Epithelial cell of proximal tubule (primary cell): ENCODE measurements around the gene ZNF740. TPM values are rescaled to one million over a fixed set of nuclear protein-coding genes. Genes with fewer than 3 reads are reported as not detected.
"Not testable (repeated sequence)": the region's sequence is repeated elsewhere in the genome, so short reads cannot be mapped to it uniquely, and the experiment has no call there.

Experiments
- DNase-seq: peaks from one replicate; pipeline ENCODE4 v3.0.0-alpha.2; 2011; ENCODE audit warnings: low read depth
- H3K4me3 ChIP-seq: 2 replicates; pipeline ENCODE4 v1.5.1; 2011; ENCODE audit warnings: low read depth, mild to moderate bottlenecking, low read length
- CTCF ChIP-seq: conservative IDR thresholded peaks from 2 replicates; pipeline ENCODE4 v1.5.1; 2012; ENCODE audit warnings: low read depth, mild to moderate bottlenecking, low read length
- total RNA-seq: library from RNA; depleted of rRNA; stranded (reverse); fragments of >200 nt; gene quantifications from 2 replicates; pipeline ENCODE4 v1.2.3, GENCODE V29; 2015

The ZNF740 gene
- total RNA-seq, 1 donor from 2014 or later: 5.5 TPM

GRCh38 chr12:53199700-53200099 is 19.2 kb downstream of the ZNF740 start:
- no peak overlapping the region for H3K4me3 ChIP-seq
- TF ChIP-seq CTCF: no peak
- no peak for DNase-seq

- TF ChIP-seq CTCF: no peak
- no peak for DNase-seq
- H3K4me3 ChIP-seq: no peak overlapping the region
Observed at GRCh38 chr12:53200107-53200457, 19.6 kb downstream of the ZNF740 start.

- no peak overlapping the region for H3K4me3 ChIP-seq
- no peak for DNase-seq
- TF ChIP-seq CTCF: no peak
Observed at GRCh38 chr12:53200458-53201176, 20.1 kb downstream of the ZNF740 start.

DNA sequence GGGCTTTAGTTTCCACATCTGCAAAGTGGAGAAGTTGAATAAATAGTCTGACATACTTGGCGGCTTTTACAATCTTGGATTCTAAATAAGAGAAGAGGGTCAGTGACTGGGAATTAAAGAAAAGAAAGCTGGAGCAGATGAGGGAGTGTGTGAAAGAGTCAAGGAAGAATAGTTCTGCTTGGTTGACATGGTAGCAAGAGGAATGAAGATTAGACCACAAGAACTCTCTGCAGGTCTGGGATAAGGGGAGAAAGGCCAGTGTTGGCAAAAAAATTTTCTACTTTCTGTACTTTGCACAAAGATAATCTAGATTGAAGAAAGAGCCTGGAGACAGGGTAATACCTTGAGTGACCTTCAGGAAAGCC is 20.6 kb downstream of the ZNF740 start:
- no peak for TF ChIP-seq CTCF
- no peak overlapping the region for H3K4me3 ChIP-seq
- no peak for DNase-seq

- no peak overlapping the region for H3K4me3 ChIP-seq
- TF ChIP-seq CTCF: no peak
- no peak for DNase-seq
Observed at GRCh38 chr12:53201639-53202038, 21.1 kb downstream of the ZNF740 start.

DNA sequence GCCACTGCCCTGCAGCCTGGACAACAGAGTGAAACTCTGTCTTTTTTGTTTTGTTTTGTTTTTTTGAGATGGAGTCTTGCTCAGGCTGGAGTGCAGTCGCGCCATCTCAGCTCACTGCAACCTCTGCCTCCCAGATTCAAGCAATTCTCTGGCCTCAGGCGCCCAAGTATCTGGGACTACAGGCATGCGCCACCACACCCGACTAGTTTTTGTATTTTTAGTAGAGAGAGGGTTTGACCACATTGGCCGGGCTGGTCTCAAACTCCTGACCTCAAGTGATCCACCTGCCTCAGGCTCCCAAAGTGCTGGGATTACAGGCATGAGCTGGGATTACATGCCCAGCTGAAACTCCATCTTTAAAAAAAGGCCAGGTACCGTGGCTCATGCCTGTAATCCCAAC is 21.8 kb downstream of the ZNF740 start:
- not testable (repeated sequence) for DNase-seq, H3K4me3 ChIP-seq

DNA sequence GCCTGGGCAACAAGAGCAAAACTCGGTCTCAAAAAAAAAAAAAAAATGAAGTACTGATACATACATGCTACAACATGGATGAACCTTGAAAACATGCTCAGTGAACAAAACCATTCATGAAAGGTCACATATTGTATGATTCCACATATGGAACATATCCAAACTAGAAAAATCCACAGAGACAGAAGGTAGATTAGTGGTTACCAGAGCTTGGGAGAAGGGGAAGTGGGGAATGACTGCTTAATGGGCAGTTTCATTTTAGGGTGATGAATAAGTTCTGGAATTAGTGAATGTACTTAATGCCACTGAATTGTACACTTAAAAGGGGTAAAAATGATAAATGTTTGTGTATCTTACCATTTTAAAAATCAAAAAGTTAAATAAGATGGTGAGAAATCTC is 23.8 kb downstream of the ZNF740 start:
- H3K4me3 ChIP-seq: no peak overlapping the region
- TF ChIP-seq CTCF: no peak
- no peak for DNase-seq
